K562 (cell line): ENCODE measurements around the gene CDC42EP2. TPM values are rescaled to one million over a fixed set of nuclear protein-coding genes. Genes with fewer than 3 reads are reported as not detected.

Experiments used
- CXXC5 ChIP-seq: fragments of 250-450 bp; sonication (Bioruptor Pico); IDR thresholded peaks from 2 replicates; pipeline ENCODE4 v1.8.0; 2022; ENCODE audit warnings: inconsistent platforms, mild to moderate bottlenecking, moderate library complexity
- FOXP1 ChIP-seq: sonication (generic); formaldehyde crosslinking; IDR thresholded peaks from 2 replicates; pipeline ENCODE4 v1.8.0; 2022; ENCODE audit warnings: mild to moderate bottlenecking, missing genetic modification reagents
- HDAC2 ChIP-seq: fragments of 450-650 bp; IDR thresholded peaks from 2 replicates; pipeline ENCODE4 v1.6.1; 2016; ENCODE audit warnings: mild to moderate bottlenecking
- KDM1A ChIP-seq, 2 experiments: fragments of 450-650 bp; IDR thresholded peaks; 2 replicates each; pipeline ENCODE4 v1.6.1; 2016; ENCODE audit warnings: mild to moderate bottlenecking in 2 of 2
- KDM2B ChIP-seq: fragments of 250-450 bp; sonication (Bioruptor Pico); IDR thresholded peaks from 2 replicates; pipeline ENCODE4 v1.8.0; 2021; ENCODE audit warnings: mild to moderate bottlenecking, moderate library complexity
- MAZ ChIP-seq, 2 experiments: fragments of 450-650 bp in 1 of 2; sonication (generic) in 1 of 2; formaldehyde crosslinking; IDR thresholded peaks in 1 of 2; conservative IDR thresholded peaks in 1 of 2; 2 replicates each; pipeline versions ENCODE4 v1.4.0 to v1.5.0; 2020; ENCODE audit warnings: mild to moderate bottlenecking in 1 of 2, missing genetic modification reagents in 1 of 2
- MYC ChIP-seq, 2 experiments: fragments of 250-450 bp in 1 of 2; sonication (Bioruptor Pico) in 1 of 2; IDR thresholded peaks; 2 replicates each; pipeline versions ENCODE4 v1.5.1 to v1.6.1; 2012 to 2021; ENCODE audit warnings: low read depth in 2 of 2, borderline replicate concordance in 1 of 2, improper control_type of control experiment in 1 of 2, low read length in 1 of 2, mild to moderate bottlenecking in 1 of 2, moderate library complexity in 1 of 2
- NR2C2 ChIP-seq, 2 experiments: fragments of 200-800 bp in 1 of 2; sonication (Bioruptor generic) in 1 of 2; sonication (generic) in 1 of 2; formaldehyde crosslinking in 1 of 2; IDR thresholded peaks; 2 replicates each; pipeline versions ENCODE4 v1.6.1 to v1.8.0; 2016 to 2022; ENCODE audit warnings: mild to moderate bottlenecking in 1 of 2, missing compliant biosample characterization in 1 of 2, missing genetic modification characterization in 1 of 2, missing genetic modification reagents in 1 of 2
- PPARD ChIP-seq: fragments of 250-450 bp; sonication (Bioruptor Pico); IDR thresholded peaks from 2 replicates; pipeline ENCODE4 v1.8.0; 2022; ENCODE audit warnings: inconsistent platforms, mild to moderate bottlenecking, moderate library complexity
- PRPF4 ChIP-seq: fragments of 200-400 bp; formaldehyde crosslinking; IDR thresholded peaks from one replicate; pipeline ENCODE4 v1.6.1; 2017; ENCODE audit warnings: low read length, low read depth, mild to moderate bottlenecking; ENCODE audit not compliant: insufficient read depth, poor library complexity, severe bottlenecking
- RBM22 ChIP-seq: fragments of 200-400 bp; formaldehyde crosslinking; IDR thresholded peaks from 2 replicates; pipeline ENCODE4 v1.6.1; 2018; ENCODE audit warnings: low read length, low read depth; ENCODE audit not compliant: poor library complexity, severe bottlenecking
- RCOR1 ChIP-seq, 2 experiments: IDR thresholded peaks; 2 replicates each; pipeline ENCODE4 v1.6.1; 2012; ENCODE audit warnings: low read depth in 2 of 2, low read length in 2 of 2, borderline replicate concordance in 1 of 2, improper control_type of control experiment in 1 of 2
- YY1 ChIP-seq, 3 experiments: IDR thresholded peaks; 2 replicates each; pipeline ENCODE4 v1.6.1; 2011; ENCODE audit warnings: low read length in 2 of 3, mild to moderate bottlenecking in 2 of 3, moderate library complexity in 2 of 3, borderline replicate concordance in 1 of 3, control low read depth in 1 of 3, low read depth in 1 of 3; ENCODE audit not compliant: insufficient read depth in 3 of 3, insufficient replicate concordance in 2 of 3, control insufficient read depth in 1 of 3, insufficient read length in 1 of 3; ENCODE audit errors: extremely low read depth in 1 of 3
- ZBTB17 ChIP-seq: fragments of 450-650 bp; formaldehyde crosslinking; IDR thresholded peaks from 2 replicates; pipeline ENCODE4 v1.4.0; 2020; ENCODE audit warnings: mild to moderate bottlenecking
- ZFX ChIP-seq: sonication (generic); formaldehyde crosslinking; IDR thresholded peaks from 2 replicates; pipeline ENCODE4 v1.8.0; 2022; ENCODE audit warnings: mild to moderate bottlenecking, missing genetic modification reagents, moderate library complexity
- polyA plus RNA-seq, 8 experiments: library from polyadenylated mRNA; depleted of rRNA in 4 of 8; stranded (reverse) in 5 of 8; unstranded in 3 of 8; fragments of >200 nt; fragmentation: Nextera tagmentation in 2 of 8; fragmentation: Illumina TruSeq in 1 of 8; extraction: Ambion mirVana in 2 of 8; extraction: Trizol in 1 of 8; gene quantifications; 2 replicates each; pipeline versions ENCODE4 v1.2.1 to v1.2.3, GENCODE V29; 2011 to 2014; ENCODE audit warnings: inconsistent platforms in 1 of 8, missing spikeins in 1 of 8
- total RNA-seq, 7 experiments: library from RNA; depleted of rRNA in 6 of 7; stranded (reverse); fragments of >200 nt in 6 of 7; fragmentation: Illumina TruSeq in 2 of 7; extraction: Trizol in 2 of 7; gene quantifications; 2 replicates each; pipeline versions ENCODE4 v1.2.1 to v1.2.3, GENCODE V29; 2011 to 2021; ENCODE audit warnings: low replicate concordance in 1 of 7
- TF ChIP-seq, protein P1 (sequence below): fragments of 250-450 bp; sonication (Bioruptor Pico); IDR thresholded peaks from 2 replicates; pipeline ENCODE4 v1.4.0; 2020; ENCODE audit warnings: mild to moderate bottlenecking, moderate library complexity, borderline replicate concordance
- TF ChIP-seq, protein P2 (sequence below): sonication (generic); formaldehyde crosslinking; IDR thresholded peaks from 2 replicates; pipeline ENCODE4 v1.9.0; 2022; ENCODE audit warnings: mild to moderate bottlenecking, missing genetic modification reagents
- TF ChIP-seq, protein P3 (sequence below), 2 experiments: IDR thresholded peaks; 2 replicates each; pipeline ENCODE4 v1.6.1; 2011; ENCODE audit warnings: borderline replicate concordance in 1 of 2, control low read depth in 1 of 2, low read depth in 1 of 2, low read length in 1 of 2, mild to moderate bottlenecking in 1 of 2, mixed read lengths in 1 of 2, moderate library complexity in 1 of 2; ENCODE audit not compliant: insufficient read depth in 1 of 2, insufficient read length in 1 of 2, poor library complexity in 1 of 2, severe bottlenecking in 1 of 2; ENCODE audit errors: extremely low read depth in 1 of 2
- TF ChIP-seq, protein P4 (sequence below): sonication (generic); formaldehyde crosslinking; IDR thresholded peaks from 2 replicates; pipeline ENCODE4 v1.8.0; 2022; ENCODE audit warnings: mild to moderate bottlenecking, missing genetic modification reagents

The CDC42EP2 gene
- total and polyA plus RNA-seq, 9 of the 15 experiments (the other 6 are each of a cell fraction or from before 2014, with no cell fraction given) = 0.27 to 3.5 (median 0.83) TPM; not detected in 1

DNA sequence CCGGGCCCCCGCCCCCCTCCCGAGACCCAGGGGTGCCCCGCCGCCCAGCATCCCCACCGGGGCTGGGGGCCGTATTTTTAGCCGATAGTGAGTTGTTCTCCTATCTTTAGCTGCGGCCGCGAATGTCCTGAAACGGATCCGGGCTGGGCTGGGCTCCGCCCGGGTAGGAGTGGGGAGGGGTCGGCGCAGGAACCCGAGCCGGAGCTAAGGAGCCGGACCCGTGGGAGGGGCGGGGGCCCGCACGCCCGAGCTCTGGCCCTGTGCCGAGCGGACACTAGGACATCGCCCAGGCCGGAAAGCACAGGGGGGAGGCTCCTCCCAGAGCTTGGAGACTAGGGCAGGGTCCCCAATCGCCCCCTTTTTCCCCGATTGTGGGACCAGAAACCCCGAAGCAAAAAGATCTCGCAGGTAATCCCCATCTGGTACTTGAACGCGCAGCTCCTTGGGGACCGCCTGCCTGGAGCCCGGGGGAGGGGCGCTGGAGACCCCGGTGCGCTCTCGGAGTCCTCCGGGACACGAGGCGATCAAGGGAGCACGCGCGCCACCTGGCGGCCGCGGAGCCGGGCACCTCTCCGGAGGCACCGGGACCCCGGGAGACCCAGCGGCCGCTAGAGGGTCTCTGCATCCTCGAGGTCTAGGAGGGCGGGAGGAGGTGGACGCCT lies 669 bp downstream of the CDC42EP2 start (continued):
- TF ChIP-seq RCOR1 (IDR thresholded peaks at IDR 0.05; ENCODE audit: borderline replicate concordance in 1 of 2, low read depth in 2 of 2, low read length in 2 of 2) (peak in 1 of 2 experiments; percentile 8; a peak in 1 of 4 replicates), KDM1A (IDR thresholded peaks at IDR 0.05) (0 out of 4 replicates have a peak, but pooled peaks of 1 of the 2 experiments have one; percentile 1), MYC (IDR thresholded peaks at IDR 0.05; ENCODE audit: low read depth, low read length) (peak; percentile 89), MYC (CRISPR knock-in tag; IDR thresholded peaks at IDR 0.05; ENCODE audit: borderline replicate concordance, low read depth) (peak; percentile 67; the same call in 1 of the 2 replicates), KDM2B (0 out of 2 replicates have a peak, but pooled peaks have one; percentile 5), PPARD (CRISPR knock-in tag) (no peak), PRPF4 (no peak), NR2C2 (CRISPR knock-in tag; IDR thresholded peaks at IDR 0.05) (peak; percentile 25; the same call in 1 of the 2 replicates), NR2C2 (tag; IDR thresholded peaks at IDR 0.05) (peak; percentile 51; the same call in 1 of the 2 replicates), ZFX (CRISPR knock-in tag) (peak; percentile 52), HDAC2 (peak; percentile 81), MAZ (CRISPR knock-in tag; conservative IDR thresholded peaks at IDR 0.05 in 1 of 2, IDR thresholded peaks at IDR 0.05 in 1 of 2) (peak; percentile 52 to 55; a peak in 2 of 4 replicates), ZBTB17 (CRISPR knock-in tag) (no peak), YY1 (IDR thresholded peaks at IDR 0.05; ENCODE audit: borderline replicate concordance in 1 of 3, control insufficient read depth in 1 of 3, extremely low read depth in 1 of 3, insufficient read depth in 3 of 3, insufficient read length in 1 of 3, insufficient replicate concordance in 2 of 3, low read depth in 1 of 3, low read length in 2 of 3) (peak in 2 of 3 experiments; percentile 13 to 55), CXXC5 (CRISPR knock-in tag) (peak; percentile 32; the same call in 1 of the 2 replicates), FOXP1 (CRISPR knock-in tag) (peak; percentile 59; the same call in 1 of the 2 replicates), RBM22 (peak; percentile 43)
- TF ChIP-seq, protein P1, sequence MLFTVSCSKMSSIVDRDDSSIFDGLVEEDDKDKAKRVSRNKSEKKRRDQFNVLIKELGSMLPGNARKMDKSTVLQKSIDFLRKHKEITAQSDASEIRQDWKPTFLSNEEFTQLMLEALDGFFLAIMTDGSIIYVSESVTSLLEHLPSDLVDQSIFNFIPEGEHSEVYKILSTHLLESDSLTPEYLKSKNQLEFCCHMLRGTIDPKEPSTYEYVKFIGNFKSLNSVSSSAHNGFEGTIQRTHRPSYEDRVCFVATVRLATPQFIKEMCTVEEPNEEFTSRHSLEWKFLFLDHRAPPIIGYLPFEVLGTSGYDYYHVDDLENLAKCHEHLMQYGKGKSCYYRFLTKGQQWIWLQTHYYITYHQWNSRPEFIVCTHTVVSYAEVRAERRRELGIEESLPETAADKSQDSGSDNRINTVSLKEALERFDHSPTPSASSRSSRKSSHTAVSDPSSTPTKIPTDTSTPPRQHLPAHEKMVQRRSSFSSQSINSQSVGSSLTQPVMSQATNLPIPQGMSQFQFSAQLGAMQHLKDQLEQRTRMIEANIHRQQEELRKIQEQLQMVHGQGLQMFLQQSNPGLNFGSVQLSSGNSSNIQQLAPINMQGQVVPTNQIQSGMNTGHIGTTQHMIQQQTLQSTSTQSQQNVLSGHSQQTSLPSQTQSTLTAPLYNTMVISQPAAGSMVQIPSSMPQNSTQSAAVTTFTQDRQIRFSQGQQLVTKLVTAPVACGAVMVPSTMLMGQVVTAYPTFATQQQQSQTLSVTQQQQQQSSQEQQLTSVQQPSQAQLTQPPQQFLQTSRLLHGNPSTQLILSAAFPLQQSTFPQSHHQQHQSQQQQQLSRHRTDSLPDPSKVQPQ = no peak
- TF ChIP-seq, protein P2, sequence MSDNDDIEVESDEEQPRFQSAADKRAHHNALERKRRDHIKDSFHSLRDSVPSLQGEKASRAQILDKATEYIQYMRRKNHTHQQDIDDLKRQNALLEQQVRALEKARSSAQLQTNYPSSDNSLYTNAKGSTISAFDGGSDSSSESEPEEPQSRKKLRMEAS (CRISPR knock-in tag) = peak; percentile 90
- TF ChIP-seq, protein P3, sequence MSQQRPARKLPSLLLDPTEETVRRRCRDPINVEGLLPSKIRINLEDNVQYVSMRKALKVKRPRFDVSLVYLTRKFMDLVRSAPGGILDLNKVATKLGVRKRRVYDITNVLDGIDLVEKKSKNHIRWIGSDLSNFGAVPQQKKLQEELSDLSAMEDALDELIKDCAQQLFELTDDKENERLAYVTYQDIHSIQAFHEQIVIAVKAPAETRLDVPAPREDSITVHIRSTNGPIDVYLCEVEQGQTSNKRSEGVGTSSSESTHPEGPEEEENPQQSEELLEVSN (IDR thresholded peaks at IDR 0.05; ENCODE audit: borderline replicate concordance in 1 of 2, extremely low read depth in 1 of 2, insufficient read depth in 1 of 2, insufficient read length in 1 of 2, low read depth in 1 of 2, low read length in 1 of 2, poor library complexity in 1 of 2, severe bottlenecking in 1 of 2) = peak; percentile 68 to 86
- TF ChIP-seq, protein P4, sequence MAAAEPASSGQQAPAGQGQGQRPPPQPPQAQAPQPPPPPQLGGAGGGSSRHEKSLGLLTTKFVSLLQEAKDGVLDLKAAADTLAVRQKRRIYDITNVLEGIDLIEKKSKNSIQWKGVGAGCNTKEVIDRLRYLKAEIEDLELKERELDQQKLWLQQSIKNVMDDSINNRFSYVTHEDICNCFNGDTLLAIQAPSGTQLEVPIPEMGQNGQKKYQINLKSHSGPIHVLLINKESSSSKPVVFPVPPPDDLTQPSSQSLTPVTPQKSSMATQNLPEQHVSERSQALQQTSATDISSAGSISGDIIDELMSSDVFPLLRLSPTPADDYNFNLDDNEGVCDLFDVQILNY = 0 out of 2 replicates have a peak, but pooled peaks have one; percentile 16
